Left ventricle myocardium inferior (tissue), 1 donor: ENCODE measurements around the gene SLC66A3. TPM values are rescaled to one million over a fixed set of nuclear protein-coding genes. Genes with fewer than 3 reads are reported as not detected.

Experiments used
- DNase-seq: peaks from one replicate; pipeline ENCODE4 v3.0.0-alpha.2; 2020
- H3K27ac ChIP-seq: fragments of 200-600 bp; replicated peaks from 2 replicates; pipeline ENCODE4 v1.8.0; 2021
- H3K27me3 ChIP-seq: fragments of 200-600 bp; 2 replicates; pipeline ENCODE4 v1.8.0; 2021; ENCODE audit warnings: low read depth
- H3K36me3 ChIP-seq: fragments of 200-600 bp; 2 replicates; pipeline ENCODE4 v1.8.0; 2021
- H3K4me1 ChIP-seq: fragments of 200-600 bp; 2 replicates; pipeline ENCODE4 v1.8.0; 2021
- H3K4me3 ChIP-seq: fragments of 200-600 bp; 2 replicates; pipeline ENCODE4 v1.8.0; 2021; ENCODE audit warnings: mild to moderate bottlenecking, moderate library complexity
- H3K9me3 ChIP-seq: fragments of 200-600 bp; replicated peaks from 2 replicates; pipeline ENCODE4 v1.8.0; 2021
- intact Hi-C: fragments of 100-400 bp; cut with micrococcal nuclease; formaldehyde crosslinking; loops from one replicate; pipeline ENCODE4 v1.11.0; 2022
- total RNA-seq: library from RNA; stranded (reverse); fragmentation: NEBNext Ultra II Directional; extraction: Animal tissue kit (Norgen Biotek cat#: 25700); gene quantifications from one replicate; pipeline ENCODE4 v1.2.1, GENCODE V29; 2021
- TF ChIP-seq, protein P1 (sequence below): fragments of 200-600 bp; IDR thresholded peaks from 2 replicates; pipeline ENCODE4 v1.8.0; 2021; ENCODE audit warnings: antibody characterized with exemption, mild to moderate bottlenecking, borderline replicate concordance
- donor health status: DM: no; HTN: yes; CAD: no; lungs with severe emphysema.

The SLC66A3 gene
- total RNA-seq, 1 donor from 2014 or later: 7.8 TPM

DNA sequence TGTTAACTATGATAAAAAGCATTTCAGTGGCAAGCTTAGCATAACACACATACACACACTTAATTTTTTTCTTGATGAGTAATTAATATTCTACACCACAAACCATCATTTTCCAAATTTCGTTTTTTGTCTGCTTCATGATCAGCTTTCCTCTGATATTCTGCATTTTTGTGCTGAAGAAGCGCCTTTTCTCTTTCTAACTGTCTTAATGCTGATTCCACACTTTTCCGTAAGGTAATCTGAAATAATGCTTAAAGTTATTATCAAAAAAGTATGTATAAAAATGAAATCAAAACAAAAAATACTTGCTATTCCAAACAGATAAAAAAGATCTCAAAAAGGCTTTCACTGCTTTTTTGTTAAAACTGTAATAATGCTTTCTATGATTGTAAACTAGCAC lies 60.1 kb downstream of the SLC66A3 start:
- Histone ChIP-seq H3K36me3 (peaks cover 88% of the 10 kb centered on the region), H3K4me3 (no peak overlapping the region), H3K9me3 (no peaks in the 10 kb centered on the region), H3K27me3 (no peaks in the 10 kb centered on the region), H3K4me1 (no peaks in the 10 kb centered on the region), H3K27ac (no peak overlapping the region)
- intact Hi-C loops: no loop called here
- DNase-seq: no peak
- TF ChIP-seq, protein P1, sequence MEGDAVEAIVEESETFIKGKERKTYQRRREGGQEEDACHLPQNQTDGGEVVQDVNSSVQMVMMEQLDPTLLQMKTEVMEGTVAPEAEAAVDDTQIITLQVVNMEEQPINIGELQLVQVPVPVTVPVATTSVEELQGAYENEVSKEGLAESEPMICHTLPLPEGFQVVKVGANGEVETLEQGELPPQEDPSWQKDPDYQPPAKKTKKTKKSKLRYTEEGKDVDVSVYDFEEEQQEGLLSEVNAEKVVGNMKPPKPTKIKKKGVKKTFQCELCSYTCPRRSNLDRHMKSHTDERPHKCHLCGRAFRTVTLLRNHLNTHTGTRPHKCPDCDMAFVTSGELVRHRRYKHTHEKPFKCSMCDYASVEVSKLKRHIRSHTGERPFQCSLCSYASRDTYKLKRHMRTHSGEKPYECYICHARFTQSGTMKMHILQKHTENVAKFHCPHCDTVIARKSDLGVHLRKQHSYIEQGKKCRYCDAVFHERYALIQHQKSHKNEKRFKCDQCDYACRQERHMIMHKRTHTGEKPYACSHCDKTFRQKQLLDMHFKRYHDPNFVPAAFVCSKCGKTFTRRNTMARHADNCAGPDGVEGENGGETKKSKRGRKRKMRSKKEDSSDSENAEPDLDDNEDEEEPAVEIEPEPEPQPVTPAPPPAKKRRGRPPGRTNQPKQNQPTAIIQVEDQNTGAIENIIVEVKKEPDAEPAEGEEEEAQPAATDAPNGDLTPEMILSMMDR: no peak

DNA sequence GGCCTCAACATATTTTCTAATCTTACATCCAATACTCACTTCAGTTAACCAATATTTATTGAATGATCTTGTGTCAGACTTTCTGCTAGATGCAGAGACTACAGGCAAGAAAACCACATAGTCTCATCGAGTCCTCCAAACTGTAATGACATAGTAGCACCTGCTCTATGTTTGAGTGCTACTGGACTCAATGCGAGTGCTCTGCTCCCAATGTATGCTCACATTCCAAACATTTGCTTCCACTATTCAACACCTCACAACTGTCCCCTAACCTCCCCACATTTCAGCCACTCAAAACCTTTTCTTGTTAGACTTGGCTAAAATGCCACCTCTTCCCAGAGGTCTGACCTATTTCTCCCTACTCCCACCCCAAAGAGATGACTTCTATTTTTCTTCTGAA lies 65.2 kb downstream of the SLC66A3 start:
- peaks cover 60% of the 10 kb centered on the region for H3K36me3 ChIP-seq
- no peak overlapping the region for H3K27ac ChIP-seq
- no peak overlapping the region for H3K4me3 ChIP-seq
- no peaks in the 10 kb centered on the region for H3K4me1 ChIP-seq
- no peak for DNase-seq
- no peaks in the 10 kb centered on the region for H3K9me3 ChIP-seq
- H3K27me3 ChIP-seq: no peaks in the 10 kb centered on the region
- TF ChIP-seq, protein P1: no peak
- intact Hi-C loops: loop anchor here (10.0 kb wide), 1 partner anchor 1744 kb away; no protein-coding TSS in a partner anchor

DNA sequence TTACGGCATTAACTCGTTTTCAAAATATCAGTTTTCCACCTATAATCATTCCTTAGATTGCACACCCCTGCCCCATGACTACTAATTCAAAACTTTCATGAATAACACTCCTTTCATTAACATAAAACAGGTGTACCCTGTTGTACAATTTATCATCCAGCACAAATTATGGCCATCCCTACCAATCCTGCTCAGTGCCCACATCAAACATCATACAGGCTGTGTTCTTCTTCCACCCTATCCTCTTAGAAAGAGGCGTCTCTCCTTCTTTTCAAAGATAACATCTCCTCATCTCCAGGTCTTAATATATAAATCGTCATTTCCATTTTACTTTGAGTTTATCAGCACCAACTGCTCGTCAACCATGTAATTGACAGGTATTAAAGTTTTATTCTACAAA lies 67.6 kb downstream of the SLC66A3 start:
- Histone ChIP-seq H3K9me3 (no peaks in the 10 kb centered on the region), H3K36me3 (peaks cover 36% of the 10 kb centered on the region), H3K4me3 (no peak overlapping the region), H3K27ac (no peak overlapping the region), H3K27me3 (no peaks in the 10 kb centered on the region), H3K4me1 (peaks cover 8% of the 10 kb centered on the region)
- DNase-seq: no peak
- TF ChIP-seq, protein P1: no peak
- intact Hi-C loops: loop anchor here (10.0 kb wide), 1 partner anchor 1742 kb away; no protein-coding TSS in a partner anchor

DNA sequence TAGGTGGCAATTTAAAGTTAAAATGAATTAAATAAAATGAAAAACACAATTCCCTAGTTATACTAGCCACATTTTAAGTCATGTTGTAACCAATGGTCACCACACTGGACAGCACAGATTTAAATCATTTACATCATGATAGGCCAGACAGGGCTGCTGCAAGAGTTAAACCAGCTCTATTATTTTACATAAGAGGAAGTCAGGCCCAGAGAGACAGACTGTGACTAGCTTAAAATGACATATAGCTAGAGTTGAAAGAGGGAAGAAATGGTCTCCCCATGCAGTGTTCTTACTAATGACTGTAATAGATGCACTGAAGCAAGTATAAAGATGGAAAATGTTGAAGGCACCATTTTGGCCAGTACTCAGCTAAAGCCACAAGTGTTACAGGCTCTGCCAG lies 69.6 kb downstream of the SLC66A3 start:
- peaks cover 21% of the 10 kb centered on the region for H3K36me3 ChIP-seq
- H3K4me3 ChIP-seq: no peak overlapping the region
- intact Hi-C loops: loop anchor here (10.0 kb wide), 1 partner anchor 1740 kb away; no protein-coding TSS in a partner anchor
- no peaks in the 10 kb centered on the region for H3K9me3 ChIP-seq
- DNase-seq: no peak
- H3K4me1 ChIP-seq: peaks cover 16% of the 10 kb centered on the region
- TF ChIP-seq, protein P1: no peak
- H3K27me3 ChIP-seq: no peaks in the 10 kb centered on the region
- no peak overlapping the region for H3K27ac ChIP-seq

DNA sequence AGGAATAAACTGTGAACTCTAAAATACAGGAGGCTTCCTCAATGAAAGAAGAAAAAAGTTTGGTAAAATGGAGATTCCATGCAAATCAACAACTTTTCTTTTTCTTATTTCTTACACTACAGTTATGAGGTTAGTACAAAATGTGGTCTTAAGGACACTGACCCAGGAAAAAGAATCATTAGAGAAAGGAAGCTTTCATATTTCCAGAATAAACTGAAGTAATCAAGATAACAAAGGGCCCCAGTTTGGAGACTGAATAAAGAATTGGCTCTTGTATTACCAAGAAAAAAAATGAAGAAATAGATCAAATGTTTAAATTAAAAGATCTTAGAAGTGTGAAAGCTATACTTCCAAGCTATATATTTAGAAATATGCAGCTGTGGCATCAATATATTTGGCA lies 72.3 kb downstream of the SLC66A3 start:
- intact Hi-C loops: loop anchor here (10.0 kb wide), 1 partner anchor 1737 kb away; no protein-coding TSS in a partner anchor
- peaks cover 16% of the 10 kb centered on the region for H3K4me1 ChIP-seq
- TF ChIP-seq, protein P1: no peak
- no peaks in the 10 kb centered on the region for H3K27me3 ChIP-seq
- no peak overlapping the region for H3K4me3 ChIP-seq
- H3K36me3 ChIP-seq: peaks cover 8% of the 10 kb centered on the region
- H3K9me3 ChIP-seq: no peaks in the 10 kb centered on the region
- no peak for DNase-seq
- H3K27ac ChIP-seq: no peak overlapping the region

Other genes starting within 250 kb of the SLC66A3 start
- 0.30 TPM for gene KCNF1, start 243.5 kb upstream of the SLC66A3 start, total RNA-seq
- gene ROCK2, start 189.2 kb downstream of the SLC66A3 start, total RNA-seq: 30.2 TPM